ENCODE measurements around the gene MXD1. TPM values are rescaled to one million over a fixed set of nuclear protein-coding genes. Genes with fewer than 3 reads are reported as not detected.
A peak's percentile ranks its signal among the peaks of the same experiment; 100 is the strongest.

Gene MXD1
- total and polyA plus RNA-seq, 9 of the 15 experiments (the other 6 are each of a cell fraction or from before 2014, with no cell fraction given) = 6.7 to 35.9 (median 11.0) TPM

- no peak for TF ChIP-seq TFAP4 (CRISPR knock-in tag; IDR thresholded peaks at IDR 0.05; ENCODE audit: borderline replicate concordance)
- TF ChIP-seq ZNF3 (CRISPR knock-in tag; IDR thresholded peaks at IDR 0.05) = no peak
- peak; percentile 51 for TF ChIP-seq HDAC3 (IDR thresholded peaks at IDR 0.05; ENCODE audit: borderline replicate concordance, partially characterized antibody)
- no peak for TF ChIP-seq ZNF561 (CRISPR knock-in tag; conservative IDR thresholded peaks at IDR 0.05)
- TF ChIP-seq KAT8 (IDR thresholded peaks at IDR 0.05; ENCODE audit: low read depth) = no peak
- TF ChIP-seq PPARD (CRISPR knock-in tag; IDR thresholded peaks at IDR 0.05) = no peak
- no peak for TF ChIP-seq RBM15 (IDR thresholded peaks at IDR 0.05; ENCODE audit: insufficient read depth, low read length)
- no peak for TF ChIP-seq SRF (CRISPR knock-in tag; IDR thresholded peaks at IDR 0.05)
- no peak for TF ChIP-seq ZBTB1 (CRISPR knock-in tag; IDR thresholded peaks at IDR 0.05; ENCODE audit: borderline replicate concordance, low read depth)
- TF ChIP-seq ZNF140 (CRISPR knock-in tag; IDR thresholded peaks at IDR 0.05) = no peak
- no peak for TF ChIP-seq SMC3 (conservative IDR thresholded peaks at IDR 0.05; ENCODE audit: insufficient read depth, low read depth, low read length)
- TF ChIP-seq CBX5 (IDR thresholded peaks at IDR 0.05; ENCODE audit: borderline replicate concordance, low read depth) = no peak
- no peak for TF ChIP-seq ZNF174 (CRISPR knock-in tag; IDR thresholded peaks at IDR 0.05)
- no peak for TF ChIP-seq CTCF (IDR thresholded peaks at IDR 0.05 in 2 of 3, conservative IDR thresholded peaks at IDR 0.05 in 1 of 3; ENCODE audit: insufficient read depth in 2 of 3, low read depth in 1 of 3, low read length in 3 of 3)
- TF ChIP-seq POLR3A (IDR thresholded peaks at IDR 0.05; ENCODE audit: borderline replicate concordance, extremely low read depth, insufficient read depth, insufficient read length) = no peak
- no peak for TF ChIP-seq BMI1 (IDR thresholded peaks at IDR 0.05; ENCODE audit: low read length)
- no peak for TF ChIP-seq DACH1 (IDR thresholded peaks at IDR 0.05; ENCODE audit: partially characterized antibody)
- TF ChIP-seq HDGF (IDR thresholded peaks at IDR 0.05) = no peak
- TF ChIP-seq SFPQ (IDR thresholded peaks at IDR 0.05; ENCODE audit: low read depth, low read length) = no peak
- no peak for TF ChIP-seq KHSRP (IDR thresholded peaks at IDR 0.05)
- no peak for TF ChIP-seq EHMT2 (IDR thresholded peaks at IDR 0.05)
Observed at GRCh38 chr2:69933839-69934613, 19.1 kb downstream of the MXD1 start (continued).

Measured in K562 (cell line).